ENCODE data around the gene TRERF1.

The TRERF1 gene

GRCh38 chr6:42390228-42390934 lies 61.3 kb downstream of the TRERF1 start:
- DNase-seq, result no peak

- no peak for DNase-seq
Observed at GRCh38 chr6:42389736-42390135, 62.0 kb downstream of the TRERF1 start.

GRCh38 chr6:42388046-42388445 lies 63.7 kb downstream of the TRERF1 start:
- DNase-seq, result no peak

GRCh38 chr6:42387336-42387735 lies 64.4 kb downstream of the TRERF1 start:
- no peak for DNase-seq

- DNase-seq, result no peak
Observed at GRCh38 chr6:42385339-42385738, 66.4 kb downstream of the TRERF1 start.

- DNase-seq, result no peak
Observed at GRCh38 chr6:42383421-42384205, 68.1 kb downstream of the TRERF1 start.

GRCh38 chr6:42381850-42382249 lies 69.9 kb downstream of the TRERF1 start:
- no peak for DNase-seq

- DNase-seq, result no peak
Observed at GRCh38 chr6:42380228-42380979, 71.3 kb downstream of the TRERF1 start.

GRCh38 chr6:42378536-42378935 lies 73.2 kb downstream of the TRERF1 start:
- DNase-seq, result no peak

GRCh38 chr6:42378125-42378524 lies 73.6 kb downstream of the TRERF1 start:
- no peak for DNase-seq

- DNase-seq, result peak; percentile 78 to 96
Observed at GRCh38 chr6:42375007-42375635, 76.6 kb downstream of the TRERF1 start.

GRCh38 chr6:42374018-42374669 lies 77.6 kb downstream of the TRERF1 start:
- DNase-seq, result peak in 1 of 2 experiments; percentile 52

- DNase-seq, result no peak
Observed at GRCh38 chr6:42372699-42373098, 79.0 kb downstream of the TRERF1 start.

- no peak for DNase-seq
Observed at GRCh38 chr6:42370323-42370985, 81.3 kb downstream of the TRERF1 start.

- DNase-seq, result no peak
Observed at GRCh38 chr6:42369568-42369967, 82.2 kb downstream of the TRERF1 start.

- no peak for DNase-seq
Observed at GRCh38 chr6:42368181-42368580, 83.5 kb downstream of the TRERF1 start.

- DNase-seq, result no peak
Observed at GRCh38 chr6:42367353-42368011, 84.2 kb downstream of the TRERF1 start.

GRCh38 chr6:42366999-42367352 lies 84.8 kb downstream of the TRERF1 start:
- DNase-seq, result no peak

- no peak for DNase-seq
Observed at GRCh38 chr6:42366011-42366705, 85.6 kb downstream of the TRERF1 start.

- DNase-seq, result no peak
Observed at GRCh38 chr6:42365021-42365420, 86.7 kb downstream of the TRERF1 start.

Measured in NCI-H524 (cell line).